Measurements from ENCODE around the gene HS2ST1.

HS2ST1 gene

DNA sequence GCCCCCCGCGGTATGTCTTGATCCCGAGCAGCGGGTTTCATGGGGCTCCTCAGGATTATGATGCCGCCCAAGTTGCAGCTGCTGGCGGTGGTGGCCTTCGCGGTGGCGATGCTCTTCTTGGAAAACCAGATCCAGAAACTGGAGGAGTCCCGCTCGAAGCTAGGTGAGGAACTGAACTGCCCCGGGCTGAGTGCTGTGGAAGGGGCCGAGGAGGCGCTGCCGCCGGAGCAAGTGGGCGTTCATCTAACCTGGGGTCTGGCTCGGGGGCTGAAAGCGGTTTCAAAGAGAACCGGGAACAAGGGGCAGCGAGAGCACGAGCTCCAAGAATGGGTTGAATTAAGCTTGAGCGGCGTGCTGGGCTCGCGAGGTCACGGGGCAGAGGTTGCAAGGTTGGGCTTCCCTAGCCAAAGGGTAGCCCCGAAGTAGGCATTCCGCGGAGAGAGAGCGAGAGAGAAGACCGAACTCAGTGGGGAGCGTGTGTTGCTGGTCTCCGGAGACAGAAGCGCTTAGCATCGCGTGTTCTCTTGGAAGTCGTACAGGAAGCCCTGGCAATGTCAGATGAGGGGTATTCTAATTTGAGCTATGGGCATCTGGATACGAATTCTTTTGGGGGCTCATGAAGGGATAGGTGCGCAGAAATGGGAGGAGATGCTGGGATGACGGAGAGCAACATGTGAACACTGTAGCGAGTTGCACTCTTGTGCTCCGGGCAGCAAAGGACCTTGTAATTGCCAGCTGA, 732 bp downstream of the HS2ST1 start (continued):
- no peak for TF ChIP-seq WT1 (tag by site-specific recombination; IDR thresholded peaks at IDR 0.05)
- TF ChIP-seq, protein P1, sequence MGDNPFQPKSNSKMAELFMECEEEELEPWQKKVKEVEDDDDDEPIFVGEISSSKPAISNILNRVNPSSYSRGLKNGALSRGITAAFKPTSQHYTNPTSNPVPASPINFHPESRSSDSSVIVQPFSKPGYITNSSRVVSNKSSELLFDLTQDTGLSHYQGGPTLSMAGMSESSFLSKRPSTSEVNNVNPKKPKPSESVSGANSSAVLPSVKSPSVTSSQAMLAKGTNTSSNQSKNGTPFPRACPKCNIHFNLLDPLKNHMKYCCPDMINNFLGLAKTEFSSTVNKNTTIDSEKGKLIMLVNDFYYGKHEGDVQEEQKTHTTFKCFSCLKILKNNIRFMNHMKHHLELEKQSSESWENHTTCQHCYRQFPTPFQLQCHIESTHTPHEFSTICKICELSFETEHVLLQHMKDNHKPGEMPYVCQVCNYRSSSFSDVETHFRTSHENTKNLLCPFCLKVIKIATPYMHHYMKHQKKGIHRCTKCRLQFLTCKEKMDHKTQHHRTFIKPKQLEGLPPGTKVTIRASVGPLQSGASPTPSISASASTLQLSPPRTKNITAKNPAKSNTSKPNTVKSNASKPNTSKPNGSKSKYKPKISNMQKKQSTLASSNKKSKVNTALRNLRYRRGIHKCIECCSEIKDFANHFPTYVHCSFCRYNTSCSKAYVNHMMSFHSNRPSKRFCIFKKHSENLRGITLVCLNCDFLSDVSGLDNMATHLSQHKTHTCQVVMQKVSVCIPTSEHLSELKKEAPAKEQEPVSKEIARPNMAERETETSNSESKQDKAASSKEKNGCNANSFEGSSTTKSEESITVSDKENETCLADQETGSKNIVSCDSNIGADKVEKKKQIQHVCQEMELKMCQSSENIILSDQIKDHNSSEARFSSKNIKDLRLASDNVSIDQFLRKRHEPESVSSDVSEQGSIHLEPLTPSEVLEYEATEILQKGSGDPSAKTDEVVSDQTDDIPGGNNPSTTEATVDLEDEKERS (tag by site-specific recombination; IDR thresholded peaks at IDR 0.05): no peak
- TF ChIP-seq SETDB1 (IDR thresholded peaks at IDR 0.05; ENCODE audit: insufficient read length, low read length): no peak
- no peak for TF ChIP-seq ZNF571 (tag by site-specific recombination; IDR thresholded peaks at IDR 0.05)
- no peak; the same call in 1 of the 2 replicates for TF ChIP-seq ZNF366 (tag by site-specific recombination; conservative IDR thresholded peaks at IDR 0.05)
- no peak for TF ChIP-seq ZNF473 (tag by site-specific recombination; IDR thresholded peaks at IDR 0.05)
- TF ChIP-seq ZBTB7A (tag by site-specific recombination; IDR thresholded peaks at IDR 0.05; ENCODE audit: low read depth): no peak; the same call in 1 of the 2 replicates
- TF ChIP-seq, protein P2, sequence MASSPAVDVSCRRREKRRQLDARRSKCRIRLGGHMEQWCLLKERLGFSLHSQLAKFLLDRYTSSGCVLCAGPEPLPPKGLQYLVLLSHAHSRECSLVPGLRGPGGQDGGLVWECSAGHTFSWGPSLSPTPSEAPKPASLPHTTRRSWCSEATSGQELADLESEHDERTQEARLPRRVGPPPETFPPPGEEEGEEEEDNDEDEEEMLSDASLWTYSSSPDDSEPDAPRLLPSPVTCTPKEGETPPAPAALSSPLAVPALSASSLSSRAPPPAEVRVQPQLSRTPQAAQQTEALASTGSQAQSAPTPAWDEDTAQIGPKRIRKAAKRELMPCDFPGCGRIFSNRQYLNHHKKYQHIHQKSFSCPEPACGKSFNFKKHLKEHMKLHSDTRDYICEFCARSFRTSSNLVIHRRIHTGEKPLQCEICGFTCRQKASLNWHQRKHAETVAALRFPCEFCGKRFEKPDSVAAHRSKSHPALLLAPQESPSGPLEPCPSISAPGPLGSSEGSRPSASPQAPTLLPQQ (tag by site-specific recombination; IDR thresholded peaks at IDR 0.05): no peak
- no peak for TF ChIP-seq ZNF211 (tag by site-specific recombination; IDR thresholded peaks at IDR 0.05; ENCODE audit: low read depth)
- TF ChIP-seq ZNF404 (tag by site-specific recombination; IDR thresholded peaks at IDR 0.05): no peak
- TF ChIP-seq, protein P3, sequence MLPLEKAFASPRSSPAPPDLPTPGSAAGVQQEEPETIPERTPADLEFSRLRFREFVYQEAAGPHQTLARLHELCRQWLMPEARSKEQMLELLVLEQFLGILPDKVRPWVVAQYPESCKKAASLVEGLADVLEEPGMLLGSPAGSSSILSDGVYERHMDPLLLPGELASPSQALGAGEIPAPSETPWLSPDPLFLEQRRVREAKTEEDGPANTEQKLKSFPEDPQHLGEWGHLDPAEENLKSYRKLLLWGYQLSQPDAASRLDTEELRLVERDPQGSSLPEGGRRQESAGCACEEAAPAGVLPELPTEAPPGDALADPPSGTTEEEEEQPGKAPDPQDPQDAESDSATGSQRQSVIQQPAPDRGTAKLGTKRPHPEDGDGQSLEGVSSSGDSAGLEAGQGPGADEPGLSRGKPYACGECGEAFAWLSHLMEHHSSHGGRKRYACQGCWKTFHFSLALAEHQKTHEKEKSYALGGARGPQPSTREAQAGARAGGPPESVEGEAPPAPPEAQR (tag by site-specific recombination; IDR thresholded peaks at IDR 0.05): no peak
- TF ChIP-seq, protein P4, sequence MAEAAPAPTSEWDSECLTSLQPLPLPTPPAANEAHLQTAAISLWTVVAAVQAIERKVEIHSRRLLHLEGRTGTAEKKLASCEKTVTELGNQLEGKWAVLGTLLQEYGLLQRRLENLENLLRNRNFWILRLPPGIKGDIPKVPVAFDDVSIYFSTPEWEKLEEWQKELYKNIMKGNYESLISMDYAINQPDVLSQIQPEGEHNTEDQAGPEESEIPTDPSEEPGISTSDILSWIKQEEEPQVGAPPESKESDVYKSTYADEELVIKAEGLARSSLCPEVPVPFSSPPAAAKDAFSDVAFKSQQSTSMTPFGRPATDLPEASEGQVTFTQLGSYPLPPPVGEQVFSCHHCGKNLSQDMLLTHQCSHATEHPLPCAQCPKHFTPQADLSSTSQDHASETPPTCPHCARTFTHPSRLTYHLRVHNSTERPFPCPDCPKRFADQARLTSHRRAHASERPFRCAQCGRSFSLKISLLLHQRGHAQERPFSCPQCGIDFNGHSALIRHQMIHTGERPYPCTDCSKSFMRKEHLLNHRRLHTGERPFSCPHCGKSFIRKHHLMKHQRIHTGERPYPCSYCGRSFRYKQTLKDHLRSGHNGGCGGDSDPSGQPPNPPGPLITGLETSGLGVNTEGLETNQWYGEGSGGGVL (tag by site-specific recombination; IDR thresholded peaks at IDR 0.05): no peak
- TF ChIP-seq ZNF391 (tag by site-specific recombination; IDR thresholded peaks at IDR 0.05; ENCODE audit: borderline replicate concordance, low read depth): no peak
- TF ChIP-seq, protein P5, sequence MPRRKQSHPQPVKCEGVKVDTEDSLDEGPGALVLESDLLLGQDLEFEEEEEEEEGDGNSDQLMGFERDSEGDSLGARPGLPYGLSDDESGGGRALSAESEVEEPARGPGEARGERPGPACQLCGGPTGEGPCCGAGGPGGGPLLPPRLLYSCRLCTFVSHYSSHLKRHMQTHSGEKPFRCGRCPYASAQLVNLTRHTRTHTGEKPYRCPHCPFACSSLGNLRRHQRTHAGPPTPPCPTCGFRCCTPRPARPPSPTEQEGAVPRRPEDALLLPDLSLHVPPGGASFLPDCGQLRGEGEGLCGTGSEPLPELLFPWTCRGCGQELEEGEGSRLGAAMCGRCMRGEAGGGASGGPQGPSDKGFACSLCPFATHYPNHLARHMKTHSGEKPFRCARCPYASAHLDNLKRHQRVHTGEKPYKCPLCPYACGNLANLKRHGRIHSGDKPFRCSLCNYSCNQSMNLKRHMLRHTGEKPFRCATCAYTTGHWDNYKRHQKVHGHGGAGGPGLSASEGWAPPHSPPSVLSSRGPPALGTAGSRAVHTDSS (tag by site-specific recombination; IDR thresholded peaks at IDR 0.05): no peak
- TF ChIP-seq, protein P6, sequence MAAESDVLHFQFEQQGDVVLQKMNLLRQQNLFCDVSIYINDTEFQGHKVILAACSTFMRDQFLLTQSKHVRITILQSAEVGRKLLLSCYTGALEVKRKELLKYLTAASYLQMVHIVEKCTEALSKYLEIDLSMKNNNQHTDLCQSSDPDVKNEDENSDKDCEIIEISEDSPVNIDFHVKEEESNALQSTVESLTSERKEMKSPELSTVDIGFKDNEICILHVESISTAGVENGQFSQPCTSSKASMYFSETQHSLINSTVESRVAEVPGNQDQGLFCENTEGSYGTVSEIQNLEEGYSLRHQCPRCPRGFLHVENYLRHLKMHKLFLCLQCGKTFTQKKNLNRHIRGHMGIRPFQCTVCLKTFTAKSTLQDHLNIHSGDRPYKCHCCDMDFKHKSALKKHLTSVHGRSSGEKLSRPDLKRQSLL (tag by site-specific recombination; IDR thresholded peaks at IDR 0.05): no peak
- no peak for TF ChIP-seq ZNF426 (tag by site-specific recombination; IDR thresholded peaks at IDR 0.05)
- TF ChIP-seq ZNF600 (tag by site-specific recombination; IDR thresholded peaks at IDR 0.05): peak; percentile 69
- no peak for TF ChIP-seq ZNF654 (tag by site-specific recombination; IDR thresholded peaks at IDR 0.05; ENCODE audit: low read depth)
- TF ChIP-seq, protein P7, sequence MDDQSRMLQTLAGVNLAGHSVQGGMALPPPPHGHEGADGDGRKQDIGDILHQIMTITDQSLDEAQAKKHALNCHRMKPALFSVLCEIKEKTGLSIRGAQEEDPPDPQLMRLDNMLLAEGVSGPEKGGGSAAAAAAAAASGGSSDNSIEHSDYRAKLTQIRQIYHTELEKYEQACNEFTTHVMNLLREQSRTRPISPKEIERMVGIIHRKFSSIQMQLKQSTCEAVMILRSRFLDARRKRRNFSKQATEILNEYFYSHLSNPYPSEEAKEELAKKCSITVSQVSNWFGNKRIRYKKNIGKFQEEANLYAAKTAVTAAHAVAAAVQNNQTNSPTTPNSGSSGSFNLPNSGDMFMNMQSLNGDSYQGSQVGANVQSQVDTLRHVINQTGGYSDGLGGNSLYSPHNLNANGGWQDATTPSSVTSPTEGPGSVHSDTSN (CRISPR knock-in tag; IDR thresholded peaks at IDR 0.05): peak; percentile 45; the same call in 1 of the 2 replicates
- no peak for TF ChIP-seq KLF7 (tag by site-specific recombination; IDR thresholded peaks at IDR 0.05; ENCODE audit: borderline replicate concordance)
- TF ChIP-seq, protein P8, sequence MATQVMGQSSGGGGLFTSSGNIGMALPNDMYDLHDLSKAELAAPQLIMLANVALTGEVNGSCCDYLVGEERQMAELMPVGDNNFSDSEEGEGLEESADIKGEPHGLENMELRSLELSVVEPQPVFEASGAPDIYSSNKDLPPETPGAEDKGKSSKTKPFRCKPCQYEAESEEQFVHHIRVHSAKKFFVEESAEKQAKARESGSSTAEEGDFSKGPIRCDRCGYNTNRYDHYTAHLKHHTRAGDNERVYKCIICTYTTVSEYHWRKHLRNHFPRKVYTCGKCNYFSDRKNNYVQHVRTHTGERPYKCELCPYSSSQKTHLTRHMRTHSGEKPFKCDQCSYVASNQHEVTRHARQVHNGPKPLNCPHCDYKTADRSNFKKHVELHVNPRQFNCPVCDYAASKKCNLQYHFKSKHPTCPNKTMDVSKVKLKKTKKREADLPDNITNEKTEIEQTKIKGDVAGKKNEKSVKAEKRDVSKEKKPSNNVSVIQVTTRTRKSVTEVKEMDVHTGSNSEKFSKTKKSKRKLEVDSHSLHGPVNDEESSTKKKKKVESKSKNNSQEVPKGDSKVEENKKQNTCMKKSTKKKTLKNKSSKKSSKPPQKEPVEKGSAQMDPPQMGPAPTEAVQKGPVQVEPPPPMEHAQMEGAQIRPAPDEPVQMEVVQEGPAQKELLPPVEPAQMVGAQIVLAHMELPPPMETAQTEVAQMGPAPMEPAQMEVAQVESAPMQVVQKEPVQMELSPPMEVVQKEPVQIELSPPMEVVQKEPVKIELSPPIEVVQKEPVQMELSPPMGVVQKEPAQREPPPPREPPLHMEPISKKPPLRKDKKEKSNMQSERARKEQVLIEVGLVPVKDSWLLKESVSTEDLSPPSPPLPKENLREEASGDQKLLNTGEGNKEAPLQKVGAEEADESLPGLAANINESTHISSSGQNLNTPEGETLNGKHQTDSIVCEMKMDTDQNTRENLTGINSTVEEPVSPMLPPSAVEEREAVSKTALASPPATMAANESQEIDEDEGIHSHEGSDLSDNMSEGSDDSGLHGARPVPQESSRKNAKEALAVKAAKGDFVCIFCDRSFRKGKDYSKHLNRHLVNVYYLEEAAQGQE (tag by site-specific recombination; IDR thresholded peaks at IDR 0.05): no peak
- peak; percentile 81 for TF ChIP-seq SCRT1 (tag by site-specific recombination; IDR thresholded peaks at IDR 0.05; ENCODE audit: borderline replicate concordance)
- TF ChIP-seq ZNF112 (tag by site-specific recombination; IDR thresholded peaks at IDR 0.05): no peak
